HG03469 (cell line): ENCODE results near the gene KREMEN1.

ENCODE experiments used
- ATAC-seq: cut with Tn5 transposase; IDR thresholded peaks from one replicate; pipeline ENCODE4 v1.9.1; 2021; ENCODE audit warnings: mild to moderate bottlenecking, moderate library complexity, moderate number of reproducible peaks; ENCODE audit not compliant: unreplicated experiment

The KREMEN1 gene

DNA sequence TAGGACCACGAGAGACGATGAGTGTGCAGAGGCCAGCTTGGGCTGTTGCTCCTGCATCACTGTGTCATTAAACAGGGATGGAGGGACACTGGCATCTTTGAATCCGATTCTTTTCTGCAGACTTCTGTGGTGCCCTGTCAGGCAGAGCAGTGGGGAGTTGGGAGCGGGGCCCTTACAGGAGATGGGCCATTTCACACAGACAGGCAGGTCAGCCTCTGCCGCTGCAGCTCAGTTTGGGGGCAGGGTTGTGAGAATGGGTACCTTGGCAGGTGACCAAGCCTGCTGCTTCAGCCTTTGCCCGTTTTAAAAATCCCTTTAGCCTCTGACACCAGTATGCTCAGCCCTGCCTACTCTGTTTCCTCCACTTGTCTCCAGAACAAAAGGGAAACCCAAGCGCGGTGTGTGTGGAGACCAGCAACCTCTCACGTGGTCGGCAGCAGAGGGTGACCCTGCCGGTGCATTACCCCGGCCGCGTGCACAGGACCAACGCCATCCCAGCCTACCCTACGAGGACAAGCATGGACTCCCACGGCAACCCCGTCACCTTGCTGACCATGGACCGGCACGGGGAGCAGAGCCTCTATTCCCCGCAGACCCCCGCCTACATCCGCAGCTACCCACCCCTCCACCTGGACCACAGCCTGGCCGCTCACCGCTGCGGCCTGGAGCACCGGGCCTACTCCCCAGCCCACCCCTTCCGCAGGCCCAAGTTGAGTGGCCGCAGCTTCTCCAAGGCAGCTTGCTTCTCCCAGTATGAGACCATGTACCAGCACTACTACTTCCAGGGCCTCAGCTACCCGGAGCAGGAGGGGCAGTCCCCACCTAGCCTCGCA, 23.8 kb upstream of the KREMEN1 start:
- no peak for ATAC-seq

- no peak for ATAC-seq
These were observed 23.1 kb upstream of the KREMEN1 start for GRCh38 chr22:29049655-29050263.

DNA sequence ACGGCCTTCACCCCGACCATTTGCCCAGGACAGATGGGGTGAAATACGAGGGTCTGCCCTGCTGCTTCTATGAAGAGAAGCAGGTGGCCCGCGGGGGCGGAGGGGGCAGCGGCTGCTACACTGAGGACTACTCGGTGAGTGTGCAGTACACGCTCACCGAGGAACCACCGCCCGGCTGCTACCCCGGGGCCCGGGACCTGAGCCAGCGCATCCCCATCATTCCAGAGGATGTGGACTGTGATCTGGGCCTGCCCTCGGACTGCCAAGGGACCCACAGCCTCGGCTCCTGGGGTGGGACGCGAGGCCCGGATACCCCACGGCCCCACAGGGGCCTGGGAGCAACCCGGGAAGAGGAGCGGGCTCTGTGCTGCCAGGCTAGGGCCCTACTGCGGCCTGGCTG, 22.4 kb upstream of the KREMEN1 start:
- no peak for ATAC-seq

- ATAC-seq = no peak
These were observed 19.7 kb upstream of the KREMEN1 start for GRCh38 chr22:29053048-29053702.

DNA sequence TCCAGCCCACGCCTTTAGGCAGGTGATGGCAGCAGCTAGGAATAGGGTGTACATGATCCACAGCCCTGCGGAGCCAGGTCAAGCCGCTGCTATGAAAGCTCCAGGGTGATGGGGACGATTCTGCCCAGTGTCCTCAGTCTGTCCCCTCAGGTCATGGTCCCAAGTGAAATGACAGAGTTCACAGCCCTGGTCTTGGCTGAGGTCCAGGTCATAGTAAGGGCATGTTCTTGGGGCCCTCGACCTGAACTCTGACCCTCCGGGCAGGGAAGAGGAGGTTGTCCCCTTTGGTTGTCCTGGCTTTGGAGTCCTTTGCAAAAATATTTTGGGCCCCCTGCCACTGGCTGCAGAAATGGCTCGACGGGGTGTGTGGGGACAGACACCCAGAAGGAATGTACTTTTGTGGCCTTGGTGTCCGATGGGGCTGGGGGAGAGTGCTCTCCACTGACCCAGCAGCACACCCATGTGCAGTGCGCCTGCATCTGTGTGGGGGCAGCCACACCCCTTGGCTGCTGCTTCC, 18.5 kb upstream of the KREMEN1 start:
- no peak for ATAC-seq

DNA sequence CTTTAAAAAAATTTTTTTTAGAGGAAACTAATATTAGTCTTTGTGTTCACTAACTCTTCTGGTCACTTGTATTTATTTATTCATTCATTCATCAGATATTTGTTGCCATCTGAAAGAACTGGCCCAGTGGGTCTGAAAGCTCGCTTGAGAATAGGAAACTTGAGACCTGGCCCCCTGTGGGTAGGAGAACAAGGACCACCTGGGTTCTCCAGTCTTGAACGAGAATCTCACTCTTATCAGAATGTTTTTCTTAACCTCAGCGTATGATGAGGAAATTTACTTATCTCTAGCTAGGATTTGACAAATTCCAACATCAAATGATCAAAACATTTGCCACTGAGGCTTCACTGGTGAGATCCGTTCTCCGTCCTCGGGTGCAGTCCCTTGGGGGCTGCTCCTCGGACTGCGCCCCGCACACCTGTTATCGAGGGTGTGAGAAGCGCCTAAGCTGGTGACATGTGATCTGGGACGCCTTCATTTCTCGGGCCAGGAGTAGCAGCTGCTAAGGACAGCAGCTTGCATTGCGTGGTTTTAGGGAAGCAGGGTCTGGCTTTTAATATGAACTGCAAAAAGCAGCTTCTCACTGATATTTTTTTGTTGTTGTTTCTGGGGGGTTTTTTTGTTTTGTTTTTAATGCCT, 17.5 kb upstream of the KREMEN1 start:
- no peak for ATAC-seq

DNA sequence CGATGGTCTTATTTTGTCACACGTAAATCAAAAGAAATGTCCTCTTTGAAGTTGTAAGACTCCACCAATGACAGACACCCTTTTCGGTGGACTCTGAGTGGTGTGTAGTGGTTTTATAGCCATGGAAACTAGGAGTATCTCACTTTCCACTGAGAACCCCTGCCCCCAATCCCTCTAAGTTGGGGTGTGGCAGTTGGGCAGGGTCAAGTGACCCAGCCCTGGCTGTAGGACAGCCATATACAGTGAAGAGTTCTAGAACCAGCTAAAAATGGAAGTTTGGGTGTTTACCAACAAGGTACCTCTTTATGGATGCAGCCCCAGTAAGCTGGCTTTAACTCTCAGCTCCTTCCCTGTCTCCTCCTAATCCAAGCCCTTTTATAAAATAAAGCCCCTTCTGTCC, 16.4 kb upstream of the KREMEN1 start:
- no peak for ATAC-seq

GRCh38 chr22:29060251-29060869, 12.5 kb upstream of the KREMEN1 start:
- ATAC-seq = no peak

GRCh38 chr22:29060931-29061330, 11.9 kb upstream of the KREMEN1 start:
- ATAC-seq = no peak

- ATAC-seq = no peak
These were observed 11.1 kb upstream of the KREMEN1 start, which contains the start of gene C22orf31 for GRCh38 chr22:29061773-29062172. Gene C22orf31 (minus strand): TSS chr22:29061831. CDS start chr22:29061792, 39 bp downstream.

DNA sequence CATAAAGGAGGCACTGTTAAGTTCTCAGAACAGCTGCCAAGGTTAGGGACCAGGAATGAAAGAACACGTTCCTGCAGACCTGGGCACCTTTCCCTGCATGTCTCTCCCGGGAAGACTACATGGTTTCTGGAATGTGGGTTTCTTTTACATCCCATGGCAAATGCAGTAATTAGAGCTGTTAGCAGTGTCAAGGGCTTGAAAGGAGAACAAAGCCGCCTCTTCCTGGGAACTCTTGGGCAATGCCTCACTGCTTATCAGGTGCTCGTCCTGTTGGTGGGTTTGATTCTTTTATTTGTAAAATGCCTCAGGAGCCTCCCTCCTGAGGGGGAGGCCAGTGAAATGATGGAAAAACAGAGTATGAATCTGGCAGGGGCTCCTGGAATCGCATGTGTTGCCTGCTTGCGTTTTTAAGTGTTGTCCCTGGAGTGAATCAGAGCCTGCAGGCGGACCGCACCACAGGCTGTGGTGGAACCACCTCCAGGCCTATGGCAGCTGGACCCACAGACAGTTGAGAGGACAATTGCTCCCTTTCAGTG, 10.5 kb upstream of the KREMEN1 start:
- ATAC-seq = no peak

- no peak for ATAC-seq
These were observed 7.2 kb upstream of the KREMEN1 start for GRCh38 chr22:29065468-29066190.

GRCh38 chr22:29069463-29069862, 3.4 kb upstream of the KREMEN1 start:
- no peak for ATAC-seq

- ATAC-seq = no peak
These were observed 2.3 kb upstream of the KREMEN1 start for GRCh38 chr22:29070490-29070889.

DNA sequence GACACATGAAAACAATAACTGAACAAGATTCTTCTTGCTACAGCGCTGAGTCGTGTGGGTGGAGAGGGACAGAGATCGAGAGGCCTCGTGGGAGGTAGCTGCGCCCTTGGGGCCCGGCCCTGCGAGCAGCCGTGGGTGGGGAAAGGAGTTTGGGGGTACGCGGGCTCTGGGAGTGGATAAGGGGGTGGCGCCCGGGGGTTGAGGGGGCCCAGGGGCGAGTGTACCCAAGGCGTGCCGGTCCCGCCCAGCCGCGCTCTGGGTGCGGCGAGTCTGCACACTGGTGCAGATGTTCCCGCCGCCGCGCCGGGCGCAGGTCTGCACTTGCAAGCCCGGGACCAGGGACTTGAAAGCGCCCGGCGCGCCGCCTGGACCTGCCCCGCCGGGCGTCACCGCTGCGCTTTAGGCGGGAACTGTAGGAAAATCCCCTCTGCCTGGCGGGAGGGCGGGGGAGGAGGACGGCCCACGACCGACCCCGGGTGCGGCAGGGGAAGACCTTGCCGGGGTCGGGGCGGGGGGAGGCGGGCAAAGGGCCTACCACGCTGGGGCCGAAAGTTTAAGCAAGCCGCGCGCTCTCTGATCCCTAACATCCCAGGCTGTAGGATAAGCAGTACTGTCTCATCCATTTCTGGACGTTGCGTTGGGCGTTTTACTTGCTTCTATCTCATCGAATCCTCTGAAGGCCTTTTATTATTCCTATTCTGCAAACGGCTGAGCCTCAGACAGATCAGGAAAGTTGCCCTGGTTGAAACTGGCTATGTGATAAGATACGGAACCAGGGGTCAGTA, 1.4 kb upstream of the KREMEN1 start:
- ATAC-seq = no peak

- peak; percentile 53 for ATAC-seq
These were observed 449 bp upstream of the KREMEN1 start for GRCh38 chr22:29072193-29072978.

DNA sequence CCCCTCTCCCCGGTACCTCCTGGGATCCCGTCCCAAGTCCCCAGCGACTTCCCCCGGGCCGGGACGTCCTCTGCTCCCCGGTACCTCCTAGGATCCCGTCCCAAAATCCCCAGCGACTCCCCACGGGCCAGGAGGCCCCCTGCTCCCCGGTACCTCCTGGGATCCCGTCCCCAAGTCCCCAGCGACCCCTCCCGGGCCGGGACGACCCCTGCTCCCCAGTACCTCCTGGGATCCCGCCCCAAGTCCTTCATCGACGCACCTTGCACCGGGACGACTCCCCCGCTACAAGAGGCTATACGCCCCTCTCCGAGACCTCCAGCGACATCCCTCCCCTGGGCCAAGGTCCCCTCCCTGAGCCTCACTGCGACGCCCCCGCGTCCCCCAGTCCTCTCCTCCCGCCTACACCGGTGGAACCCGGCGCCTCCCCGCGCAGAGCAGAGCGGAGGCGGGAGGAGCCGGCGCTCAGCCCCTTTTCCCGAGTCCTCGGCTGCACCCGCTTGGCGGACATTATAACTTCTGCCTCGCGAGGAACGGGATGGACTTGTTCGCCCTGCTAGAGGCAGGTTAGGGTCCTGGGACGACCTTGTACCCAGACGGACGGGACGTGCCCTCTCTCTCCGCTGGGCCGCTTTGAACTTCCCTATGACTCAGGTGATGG, 912 bp downstream of the KREMEN1 start:
- ATAC-seq = no peak
